HG02642 (cell line): ENCODE data around the gene ALK.

Experiments
- ATAC-seq: cut with Tn5 transposase; IDR thresholded peaks from one replicate; pipeline ENCODE4 v1.9.1; 2021; ENCODE audit warnings: mild to moderate bottlenecking; ENCODE audit not compliant: unreplicated experiment, poor library complexity

The ALK gene

GRCh38 chr2:29618024-29618423, 303.4 kb downstream of the ALK start:
- no peak for ATAC-seq

- ATAC-seq: no peak
Observed at GRCh38 chr2:29617351-29617750, 304.0 kb downstream of the ALK start.

DNA sequence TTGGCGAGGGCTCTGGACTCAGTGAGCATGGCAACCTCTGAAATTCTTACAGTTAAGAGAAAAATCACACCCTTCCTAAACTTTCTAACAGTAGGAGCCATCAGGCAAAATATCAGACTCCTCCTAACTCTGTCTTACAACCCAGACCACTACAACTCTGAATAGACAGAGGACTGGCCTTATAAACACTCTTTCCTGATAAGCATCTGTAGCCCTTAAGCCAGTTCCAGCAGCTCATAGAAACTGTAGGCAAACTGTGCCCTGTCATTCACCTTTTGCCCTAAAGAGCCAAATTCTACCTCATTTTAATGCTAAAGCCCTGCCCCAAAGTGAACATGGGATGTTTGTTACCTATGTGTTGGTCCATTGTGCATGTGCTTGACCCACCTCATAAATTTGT, 304.8 kb downstream of the ALK start:
- no peak for ATAC-seq

GRCh38 chr2:29615841-29616240, 305.5 kb downstream of the ALK start:
- ATAC-seq: no peak

DNA sequence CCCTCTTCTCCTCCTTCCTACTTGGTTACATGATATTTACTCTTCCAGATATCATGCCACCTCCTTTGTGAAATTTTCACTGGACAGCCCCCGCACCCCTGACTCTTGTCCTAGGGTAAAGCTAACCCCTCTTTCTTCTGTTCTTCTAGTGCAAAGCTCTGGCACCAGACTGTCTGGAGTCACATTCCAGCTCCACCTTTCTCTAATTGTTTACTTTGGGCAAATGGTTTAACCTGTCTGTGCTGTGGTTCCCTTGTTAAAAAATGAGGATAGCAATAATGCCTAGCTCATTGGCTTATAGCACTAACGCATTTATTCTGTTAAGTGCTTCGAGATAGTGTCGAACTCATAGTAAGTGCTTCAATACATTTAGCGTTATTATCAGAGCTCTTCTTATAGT, 306.2 kb downstream of the ALK start:
- no peak for ATAC-seq

GRCh38 chr2:29614295-29614830, 307.0 kb downstream of the ALK start:
- ATAC-seq: no peak

DNA sequence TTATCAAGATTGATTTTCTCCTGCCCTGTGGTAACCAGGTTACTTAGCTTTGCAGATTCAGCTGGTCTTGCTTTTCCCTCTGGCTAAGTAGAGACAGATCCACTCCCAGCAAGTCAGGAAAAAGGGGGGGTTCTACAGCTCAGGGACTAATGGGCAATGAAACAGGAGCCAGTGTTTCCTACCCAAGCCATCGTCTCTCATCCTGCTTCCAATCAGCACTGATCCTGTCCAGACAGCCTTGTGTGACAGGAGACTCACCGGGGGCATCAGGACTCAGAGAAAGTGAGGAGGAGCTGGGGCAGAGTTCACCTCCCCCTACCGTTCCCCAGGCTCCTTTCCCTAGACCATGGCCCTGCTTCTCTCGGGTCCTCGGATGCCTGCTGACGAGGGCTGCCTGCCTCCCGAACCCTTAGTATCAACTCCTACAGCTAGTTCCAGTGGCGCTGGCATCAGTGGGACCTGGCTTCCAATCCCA, 307.6 kb downstream of the ALK start:
- ATAC-seq: no peak

- no peak for ATAC-seq
Observed at GRCh38 chr2:29613067-29613466, 308.3 kb downstream of the ALK start.

DNA sequence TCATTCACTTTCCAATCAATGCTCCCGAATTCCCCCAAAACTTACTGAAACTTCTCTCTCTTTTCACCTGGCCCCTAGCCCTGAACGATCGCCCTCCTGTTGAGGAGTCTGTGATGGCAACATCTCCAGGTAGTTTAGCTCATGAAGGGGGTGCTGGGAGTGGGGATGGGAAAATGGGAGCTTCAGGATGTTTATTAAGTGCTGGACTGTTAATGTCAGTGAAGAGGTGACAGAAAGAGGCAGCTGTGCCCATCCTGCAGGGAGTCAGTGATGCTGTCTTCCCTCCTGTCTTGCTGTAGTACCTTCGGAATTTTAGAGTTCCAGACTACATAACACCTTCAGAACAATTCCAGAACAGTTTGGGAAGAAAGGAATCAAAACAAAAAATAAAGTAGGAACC, 308.8 kb downstream of the ALK start:
- no peak for ATAC-seq

DNA sequence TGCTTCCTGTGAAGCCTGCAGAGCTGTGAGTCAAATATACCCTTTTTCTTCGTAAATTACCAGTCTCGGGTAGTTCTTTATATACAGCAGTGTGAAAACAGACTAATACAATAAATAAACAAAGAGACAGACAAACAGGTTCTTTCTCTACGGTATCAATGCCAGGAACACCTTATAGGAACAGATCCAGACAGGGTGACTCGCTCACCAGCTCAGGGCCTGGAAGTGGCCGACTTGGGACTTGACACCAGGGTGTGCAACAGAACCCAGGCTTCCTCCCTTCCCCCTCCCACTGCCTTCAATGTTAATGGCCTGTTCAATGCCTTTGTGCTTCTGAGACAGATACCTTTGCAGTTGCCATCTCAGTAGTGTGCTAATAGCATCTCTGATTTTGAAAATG, 309.5 kb downstream of the ALK start:
- no peak for ATAC-seq

DNA sequence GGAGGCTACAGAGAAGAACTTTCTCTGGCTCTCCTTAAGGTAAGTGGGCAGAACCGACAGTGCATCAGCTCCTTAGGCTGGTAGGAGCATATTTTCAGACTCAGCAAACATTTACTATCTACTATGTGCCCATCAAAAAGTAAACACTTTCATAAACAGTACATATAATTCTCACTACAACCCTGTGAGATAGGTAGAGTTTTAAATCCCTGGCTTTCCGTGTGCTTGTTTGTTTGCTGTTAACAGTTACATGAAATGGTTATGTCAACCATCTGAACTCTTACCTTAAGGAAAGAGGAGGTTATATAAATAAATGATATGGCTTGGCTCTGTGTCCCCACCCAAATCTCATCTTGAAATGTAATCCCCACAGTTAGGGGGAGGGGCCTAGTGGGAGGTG, 310.1 kb downstream of the ALK start:
- ATAC-seq: no peak

- no peak for ATAC-seq
Observed at GRCh38 chr2:29610569-29610968, 310.8 kb downstream of the ALK start.

GRCh38 chr2:29607038-29607420, 314.4 kb downstream of the ALK start:
- ATAC-seq: no peak

DNA sequence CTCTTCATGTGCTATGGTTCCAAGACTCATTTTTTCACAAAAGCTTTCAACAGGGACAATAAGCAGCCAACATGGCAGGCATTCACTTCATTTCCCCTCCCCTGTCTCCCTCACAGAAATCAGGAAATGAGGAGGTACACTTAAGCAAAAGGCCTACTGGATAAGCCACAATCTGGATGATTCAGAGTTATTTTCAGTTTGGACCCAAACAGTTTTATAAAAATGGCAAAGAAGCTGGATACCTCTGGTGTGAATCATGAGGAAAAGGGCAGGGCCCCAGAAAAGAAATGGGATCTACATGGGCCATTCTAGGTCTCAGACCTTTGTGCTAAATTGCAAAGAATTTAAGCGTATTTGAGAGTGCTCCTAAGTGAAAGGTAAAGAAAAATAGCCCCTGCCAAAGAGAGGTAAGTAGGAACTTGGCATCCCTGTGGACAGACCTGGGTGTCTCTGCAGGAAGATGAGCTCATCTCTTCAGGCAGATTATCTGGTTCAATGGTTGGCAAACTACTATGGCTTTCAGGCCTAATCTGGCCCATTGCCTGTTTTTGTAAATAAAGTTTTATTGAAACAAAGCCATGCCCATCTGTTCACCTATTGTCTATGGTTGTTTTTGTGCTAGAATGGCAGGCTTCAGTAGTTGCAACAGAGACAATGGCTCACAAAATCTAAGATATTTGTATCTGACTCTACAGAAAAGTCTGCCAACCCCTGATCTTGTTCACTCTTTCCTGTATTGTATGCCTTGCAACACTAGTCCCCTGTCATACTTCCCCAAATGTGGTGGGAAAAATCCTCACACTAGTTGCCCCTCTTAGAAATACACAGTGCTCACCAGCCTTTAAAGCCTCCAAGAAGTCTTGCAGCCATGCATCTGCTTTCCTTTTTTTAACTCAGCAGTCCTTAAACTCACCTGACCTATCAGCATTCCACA, 315.0 kb downstream of the ALK start:
- ATAC-seq: no peak

DNA sequence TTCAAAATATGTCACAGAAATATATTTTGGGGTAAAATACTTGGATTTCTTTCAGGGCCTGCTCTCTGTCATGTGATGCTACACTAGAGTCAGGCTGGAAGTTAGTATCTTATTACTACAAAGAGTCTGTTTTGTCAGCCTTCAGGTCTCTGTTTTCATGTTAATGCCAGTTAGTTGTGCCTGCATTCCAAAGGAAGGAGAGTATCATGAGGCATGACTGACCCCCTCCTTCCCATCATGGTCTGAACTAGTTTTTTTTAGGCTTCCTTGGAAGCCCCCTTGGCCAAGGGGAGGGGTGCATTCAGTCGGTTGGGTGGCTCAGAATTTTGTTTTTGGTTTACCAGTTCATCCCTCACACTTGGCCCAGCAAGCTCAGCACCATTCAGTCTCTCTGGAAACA, 318.0 kb downstream of the ALK start:
- no peak for ATAC-seq

DNA sequence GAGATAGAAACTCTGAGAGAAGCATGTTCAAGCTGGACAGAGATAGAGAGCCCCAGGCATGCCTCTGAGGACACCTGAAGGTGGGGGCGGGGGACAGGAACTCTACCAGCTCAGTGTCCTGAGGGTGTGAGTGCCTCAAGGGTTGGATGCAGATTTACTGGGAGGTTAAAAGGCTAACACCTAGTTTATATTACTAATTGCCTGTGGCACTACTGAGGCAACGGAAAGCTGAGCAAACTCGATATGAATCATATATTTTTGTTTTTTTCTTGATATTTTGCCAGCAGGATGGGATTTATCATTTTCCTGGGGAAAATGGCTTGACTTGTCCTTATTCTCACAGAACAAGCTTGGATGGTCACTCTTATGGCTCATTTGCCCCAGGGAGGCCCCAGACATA, 319.5 kb downstream of the ALK start:
- ATAC-seq: no peak

DNA sequence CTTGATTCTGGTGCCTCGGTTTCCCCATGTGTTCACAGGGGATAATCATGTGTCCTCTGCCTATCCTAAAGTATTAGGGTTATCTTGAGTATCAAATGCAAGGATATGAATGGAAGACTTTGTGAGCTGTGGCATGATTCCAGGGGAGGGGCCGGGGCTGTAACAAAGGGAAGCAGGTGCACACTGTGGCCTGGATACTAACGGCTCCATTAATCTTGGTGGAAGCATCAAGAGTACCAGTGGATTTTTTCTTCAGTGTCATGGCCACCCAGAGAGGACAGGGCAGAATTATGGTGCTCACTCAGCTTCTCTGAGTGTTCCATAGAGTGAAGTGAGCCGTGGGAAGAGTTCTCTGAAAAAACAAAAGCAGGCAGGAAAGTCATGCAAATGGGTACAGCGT, 320.1 kb downstream of the ALK start:
- ATAC-seq: no peak

GRCh38 chr2:29599946-29600345, 321.4 kb downstream of the ALK start:
- ATAC-seq: no peak

DNA sequence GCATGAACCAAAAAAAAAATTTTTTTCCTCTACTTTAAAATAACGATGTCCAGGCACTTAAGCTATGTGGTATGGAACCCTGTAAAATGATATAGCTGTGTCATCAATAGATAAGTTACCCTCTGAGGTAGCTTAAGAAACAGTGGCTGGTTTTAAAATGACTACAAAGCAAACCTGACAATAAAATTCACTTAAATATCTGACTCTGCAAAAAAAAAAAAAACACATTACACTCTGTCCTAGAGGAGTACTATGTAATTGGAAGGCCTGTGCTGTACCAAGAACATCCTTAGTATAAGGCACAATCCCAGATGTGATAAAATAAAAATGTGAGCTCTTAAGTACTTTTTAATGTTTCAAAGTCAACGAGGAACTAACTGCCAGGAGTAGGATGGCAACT, 322.4 kb downstream of the ALK start:
- no peak for ATAC-seq

DNA sequence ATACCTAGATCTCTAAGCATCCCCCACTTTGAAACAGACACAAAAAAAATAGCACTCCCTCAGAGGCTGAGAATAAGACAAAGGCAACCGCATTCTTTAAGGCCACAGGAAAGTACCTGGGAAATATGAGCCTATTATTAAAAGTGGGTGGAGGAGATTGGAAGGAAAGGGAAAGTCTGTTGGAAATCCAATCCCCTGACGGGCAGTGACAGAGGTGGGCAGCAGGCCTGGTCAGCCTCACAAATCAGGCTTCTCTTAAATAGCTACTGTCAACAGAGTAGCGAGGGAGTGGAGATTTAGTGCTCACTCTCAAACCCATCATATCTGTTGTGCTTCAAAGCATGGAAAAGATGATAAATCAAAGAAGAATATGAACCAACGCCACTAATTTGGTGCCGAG, 324.4 kb downstream of the ALK start:
- ATAC-seq: no peak

- no peak for ATAC-seq
Observed at GRCh38 chr2:29596584-29596983, 324.8 kb downstream of the ALK start.

DNA sequence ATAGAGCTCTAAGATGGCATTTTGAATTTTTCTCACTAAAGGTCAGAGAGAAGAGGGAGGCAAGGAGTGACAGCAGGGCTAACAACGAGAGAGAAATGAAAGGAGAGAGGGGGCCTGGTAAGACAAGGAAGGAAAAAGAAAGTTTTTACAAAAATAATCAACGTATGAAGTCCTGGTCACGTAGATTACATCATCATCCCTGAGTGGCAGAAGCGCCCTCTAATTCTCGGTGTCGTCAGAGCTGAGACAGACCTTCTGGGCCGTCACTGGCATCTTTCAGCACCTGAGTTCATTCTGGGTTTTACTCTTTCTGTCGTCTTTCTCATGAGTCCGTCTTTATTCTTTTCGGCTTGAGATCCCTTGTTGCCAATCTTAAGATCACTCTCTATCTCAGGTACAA, 329.8 kb downstream of the ALK start:
- no peak for ATAC-seq
